ENCODE results near the gene CHID1. TPM values are rescaled to one million over a fixed set of nuclear protein-coding genes. Genes with fewer than 3 reads are reported as not detected.

Gene CHID1
- total and polyA plus RNA-seq, 9 of the 15 experiments (the other 6 are each of a cell fraction or from before 2014, with no cell fraction given): 15.1 to 108 (median 39.8) TPM

DNA sequence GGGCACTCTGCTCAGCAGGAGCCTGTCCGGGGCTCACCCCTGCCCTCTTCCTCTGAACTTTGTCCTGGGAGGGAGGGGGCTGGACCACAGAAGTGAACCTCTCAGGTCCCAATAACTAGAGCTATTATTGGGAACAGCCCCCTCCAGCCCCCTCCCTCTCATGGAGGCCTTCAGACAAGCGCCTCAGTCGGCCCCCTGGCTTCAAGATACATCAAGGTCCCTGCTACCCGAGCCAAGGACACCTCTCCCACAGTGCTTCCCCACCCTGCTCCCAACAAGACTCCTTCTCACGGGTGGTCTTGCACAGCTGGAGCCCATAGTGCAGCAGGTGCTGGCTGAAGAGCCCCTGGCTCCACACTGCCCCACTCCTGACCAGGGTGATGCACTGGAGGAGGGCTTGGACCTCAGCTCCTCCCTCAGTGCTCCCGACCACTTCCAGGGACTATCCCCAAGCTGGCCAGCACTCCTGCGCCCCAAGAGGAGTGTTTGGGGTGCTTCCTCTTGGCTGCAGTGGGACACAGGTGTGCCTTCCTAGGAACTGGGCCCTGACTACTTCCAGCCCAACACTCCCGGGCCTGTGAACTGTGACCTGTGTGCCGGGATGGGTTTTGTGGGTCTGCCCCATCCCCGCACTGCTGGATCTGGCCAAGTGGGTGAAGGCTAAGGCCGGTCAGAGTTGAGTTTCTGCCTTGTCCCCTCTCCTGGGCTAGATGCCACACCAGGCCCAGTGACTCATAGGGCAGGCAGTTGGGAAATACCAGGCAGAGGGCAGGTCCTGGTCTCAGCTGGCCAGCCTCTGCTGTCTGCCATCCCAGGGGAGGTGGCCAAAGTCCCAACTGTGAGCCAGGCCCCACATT is 89.7 kb downstream of the CHID1 start:
- H3K9me1 ChIP-seq (ENCODE audit: control insufficient read depth, insufficient read depth, low read length): peaks cover 6% of the 10 kb centered on the region
- in situ Hi-C loops (cut with MboI): no loop called here
- DNase-seq (ENCODE audit: extremely low read depth in 1 of 4, low spot score in 3 of 4) (no peak), FAIRE-seq (no peak), ATAC-seq (no peak)
- ChIA-PET CTCF (ENCODE audit: low intra/inter-chr PET ratio) (no interaction called here), POLR2A (interaction anchor here (0.6 to 5.2 kb wide), 14 partner anchors 8 to 179 kb away, joined by 3 to 36 read pairs (median 8); partner anchors contain the start of genes CD151, POLR2L, RPLP2 and TSPAN4)
- peaks cover 15 to 79% of the 10 kb centered on the region in 2 experiments; a peak in 4 of 5 replicates for H3K4me1 ChIP-seq (replicated peaks in 1 of 2; ENCODE audit: control insufficient read depth in 2 of 2, insufficient read depth in 2 of 2, low read length in 2 of 2)
- H3K27me3 ChIP-seq (ENCODE audit: control insufficient read depth in 2 of 2, insufficient read depth in 2 of 2, low read length in 2 of 2): no peaks in the 10 kb centered on the region
- H3K9me3 ChIP-seq (replicated peaks; ENCODE audit: control insufficient read depth, insufficient read depth, low read depth, low read length): no peaks in the 10 kb centered on the region
- H3K4me3 ChIP-seq: peak overlapping the region; percentile 89
- peak overlapping the region; percentile 92; the same call in 2 of the 3 replicates for H3K27ac ChIP-seq (ENCODE audit: extremely low read depth, low read depth, low read length)
- BruUV-seq (replicated peaks): no TSS peak
- 78% methylated on average over 8 of the region's 11 CpGs for WGBS (ENCODE audit: insufficient coverage, low coverage, missing lambda C conversion rate)
- H3K36me3 ChIP-seq (ENCODE audit: control insufficient read depth, insufficient read depth, low read length): peaks cover 38% of the 10 kb centered on the region; the same call in 1 of the 3 replicates
- peaks cover 13% of the 10 kb centered on the region for H4K20me1 ChIP-seq (replicated peaks; ENCODE audit: control insufficient read depth, insufficient read depth, low read length)
- peak overlapping the region; percentile 86 for H3K4me2 ChIP-seq (ENCODE audit: insufficient read depth, low read length)
- H2AFZ ChIP-seq (ENCODE audit: low read depth, low read length): no peak overlapping the region
- H3K79me2 ChIP-seq (ENCODE audit: control insufficient read depth, insufficient read depth, low read length): peaks cover 25% of the 10 kb centered on the region
- intact Hi-C loops (cut with micrococcal nuclease): no loop called here
- peak overlapping the region; percentile 87 to 100; a peak in 3 of 4 replicates for H3K9ac ChIP-seq (ENCODE audit: insufficient read depth in 1 of 2, low read depth in 2 of 2, low read length in 2 of 2)
- TF ChIP-seq, protein P1, sequence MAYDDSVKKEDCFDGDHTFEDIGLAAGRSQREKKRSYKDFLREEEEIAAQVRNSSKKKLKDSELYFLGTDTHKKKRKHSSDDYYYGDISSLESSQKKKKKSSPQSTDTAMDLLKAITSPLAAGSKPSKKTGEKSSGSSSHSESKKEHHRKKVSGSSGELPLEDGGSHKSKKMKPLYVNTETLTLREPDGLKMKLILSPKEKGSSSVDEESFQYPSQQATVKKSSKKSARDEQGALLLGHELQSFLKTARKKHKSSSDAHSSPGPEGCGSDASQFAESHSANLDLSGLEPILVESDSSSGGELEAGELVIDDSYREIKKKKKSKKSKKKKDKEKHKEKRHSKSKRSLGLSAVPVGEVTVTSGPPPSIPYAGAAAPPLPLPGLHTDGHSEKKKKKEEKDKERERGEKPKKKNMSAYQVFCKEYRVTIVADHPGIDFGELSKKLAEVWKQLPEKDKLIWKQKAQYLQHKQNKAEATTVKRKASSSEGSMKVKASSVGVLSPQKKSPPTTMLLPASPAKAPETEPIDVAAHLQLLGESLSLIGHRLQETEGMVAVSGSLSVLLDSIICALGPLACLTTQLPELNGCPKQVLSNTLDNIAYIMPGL (CRISPR knock-in tag; IDR thresholded peaks at IDR 0.05): 0 out of 2 replicates have a peak, but pooled peaks have one; percentile 28
- TF ChIP-seq, protein P2, sequence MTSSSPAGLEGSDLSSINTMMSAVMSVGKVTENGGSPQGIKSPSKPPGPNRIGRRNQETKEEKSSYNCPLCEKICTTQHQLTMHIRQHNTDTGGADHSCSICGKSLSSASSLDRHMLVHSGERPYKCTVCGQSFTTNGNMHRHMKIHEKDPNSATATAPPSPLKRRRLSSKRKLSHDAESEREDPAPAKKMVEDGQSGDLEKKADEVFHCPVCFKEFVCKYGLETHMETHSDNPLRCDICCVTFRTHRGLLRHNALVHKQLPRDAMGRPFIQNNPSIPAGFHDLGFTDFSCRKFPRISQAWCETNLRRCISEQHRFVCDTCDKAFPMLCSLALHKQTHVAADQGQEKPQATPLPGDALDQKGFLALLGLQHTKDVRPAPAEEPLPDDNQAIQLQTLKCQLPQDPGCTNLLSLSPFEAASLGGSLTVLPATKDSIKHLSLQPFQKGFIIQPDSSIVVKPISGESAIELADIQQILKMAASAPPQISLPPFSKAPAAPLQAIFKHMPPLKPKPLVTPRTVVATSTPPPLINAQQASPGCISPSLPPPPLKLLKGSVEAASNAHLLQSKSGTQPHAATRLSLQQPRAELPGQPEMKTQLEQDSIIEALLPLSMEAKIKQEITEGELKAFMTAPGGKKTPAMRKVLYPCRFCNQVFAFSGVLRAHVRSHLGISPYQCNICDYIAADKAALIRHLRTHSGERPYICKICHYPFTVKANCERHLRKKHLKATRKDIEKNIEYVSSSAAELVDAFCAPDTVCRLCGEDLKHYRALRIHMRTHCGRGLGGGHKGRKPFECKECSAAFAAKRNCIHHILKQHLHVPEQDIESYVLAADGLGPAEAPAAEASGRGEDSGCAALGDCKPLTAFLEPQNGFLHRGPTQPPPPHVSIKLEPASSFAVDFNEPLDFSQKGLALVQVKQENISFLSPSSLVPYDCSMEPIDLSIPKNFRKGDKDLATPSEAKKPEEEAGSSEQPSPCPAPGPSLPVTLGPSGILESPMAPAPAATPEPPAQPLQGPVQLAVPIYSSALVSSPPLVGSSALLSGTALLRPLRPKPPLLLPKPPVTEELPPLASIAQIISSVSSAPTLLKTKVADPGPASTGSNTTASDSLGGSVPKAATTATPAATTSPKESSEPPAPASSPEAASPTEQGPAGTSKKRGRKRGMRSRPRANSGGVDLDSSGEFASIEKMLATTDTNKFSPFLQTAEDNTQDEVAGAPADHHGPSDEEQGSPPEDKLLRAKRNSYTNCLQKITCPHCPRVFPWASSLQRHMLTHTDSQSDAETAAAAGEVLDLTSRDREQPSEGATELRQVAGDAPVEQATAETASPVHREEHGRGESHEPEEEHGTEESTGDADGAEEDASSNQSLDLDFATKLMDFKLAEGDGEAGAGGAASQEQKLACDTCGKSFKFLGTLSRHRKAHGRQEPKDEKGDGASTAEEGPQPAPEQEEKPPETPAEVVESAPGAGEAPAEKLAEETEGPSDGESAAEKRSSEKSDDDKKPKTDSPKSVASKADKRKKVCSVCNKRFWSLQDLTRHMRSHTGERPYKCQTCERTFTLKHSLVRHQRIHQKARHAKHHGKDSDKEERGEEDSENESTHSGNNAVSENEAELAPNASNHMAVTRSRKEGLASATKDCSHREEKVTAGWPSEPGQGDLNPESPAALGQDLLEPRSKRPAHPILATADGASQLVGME (CRISPR knock-in tag; IDR thresholded peaks at IDR 0.05): no peak
- no peak for TF ChIP-seq DNMT1 (IDR thresholded peaks at IDR 0.05)
- TF ChIP-seq FOXA3 (CRISPR knock-in tag; conservative IDR thresholded peaks at IDR 0.05 in 1 of 2, IDR thresholded peaks at IDR 0.05 in 1 of 2): no peak
- TF ChIP-seq MED1 (CRISPR knock-in tag; IDR thresholded peaks at IDR 0.05; ENCODE audit: borderline replicate concordance): 0 out of 2 replicates have a peak, but pooled peaks have one; percentile 50
- no peak for TF ChIP-seq ZNF232 (CRISPR knock-in tag; IDR thresholded peaks at IDR 0.05)
- TF ChIP-seq, protein P3, sequence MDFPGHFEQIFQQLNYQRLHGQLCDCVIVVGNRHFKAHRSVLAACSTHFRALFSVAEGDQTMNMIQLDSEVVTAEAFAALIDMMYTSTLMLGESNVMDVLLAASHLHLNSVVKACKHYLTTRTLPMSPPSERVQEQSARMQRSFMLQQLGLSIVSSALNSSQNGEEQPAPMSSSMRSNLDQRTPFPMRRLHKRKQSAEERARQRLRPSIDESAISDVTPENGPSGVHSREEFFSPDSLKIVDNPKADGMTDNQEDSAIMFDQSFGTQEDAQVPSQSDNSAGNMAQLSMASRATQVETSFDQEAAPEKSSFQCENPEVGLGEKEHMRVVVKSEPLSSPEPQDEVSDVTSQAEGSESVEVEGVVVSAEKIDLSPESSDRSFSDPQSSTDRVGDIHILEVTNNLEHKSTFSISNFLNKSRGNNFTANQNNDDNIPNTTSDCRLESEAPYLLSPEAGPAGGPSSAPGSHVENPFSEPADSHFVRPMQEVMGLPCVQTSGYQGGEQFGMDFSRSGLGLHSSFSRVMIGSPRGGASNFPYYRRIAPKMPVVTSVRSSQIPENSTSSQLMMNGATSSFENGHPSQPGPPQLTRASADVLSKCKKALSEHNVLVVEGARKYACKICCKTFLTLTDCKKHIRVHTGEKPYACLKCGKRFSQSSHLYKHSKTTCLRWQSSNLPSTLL (IDR thresholded peaks at IDR 0.05): no peak
- TF ChIP-seq, protein P4, sequence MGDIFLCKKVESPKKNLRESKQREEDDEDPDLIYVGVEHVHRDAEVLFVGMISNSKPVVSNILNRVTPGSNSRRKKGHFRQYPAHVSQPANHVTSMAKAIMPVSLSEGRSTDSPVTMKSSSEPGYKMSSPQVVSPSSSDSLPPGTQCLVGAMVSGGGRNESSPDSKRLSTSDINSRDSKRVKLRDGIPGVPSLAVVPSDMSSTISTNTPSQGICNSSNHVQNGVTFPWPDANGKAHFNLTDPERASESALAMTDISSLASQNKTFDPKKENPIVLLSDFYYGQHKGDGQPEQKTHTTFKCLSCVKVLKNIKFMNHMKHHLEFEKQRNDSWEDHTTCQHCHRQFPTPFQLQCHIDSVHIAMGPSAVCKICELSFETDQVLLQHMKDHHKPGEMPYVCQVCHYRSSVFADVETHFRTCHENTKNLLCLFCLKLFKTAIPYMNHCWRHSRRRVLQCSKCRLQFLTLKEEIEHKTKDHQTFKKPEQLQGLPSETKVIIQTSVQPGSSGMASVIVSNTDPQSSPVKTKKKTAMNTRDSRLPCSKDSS (IDR thresholded peaks at IDR 0.05; ENCODE audit: low read depth, partially characterized antibody): no peak
